Liver (tissue), 3 donors: Measurements from ENCODE around the gene TOR1AIP1.

Experiments
- CTCF ChIP-seq: fragments of 150-350 bp; IDR thresholded peaks from 2 replicates; pipeline ENCODE4 v1.5.1; 2017; ENCODE audit warnings: improper control_type of control experiment, low read depth, low read length; ENCODE audit not compliant: missing input control
- EGR1 ChIP-seq, 2 donors: IDR thresholded peaks; 2 replicates each; pipeline ENCODE4 v1.6.1; 2016 to 2018; ENCODE audit warnings: antibody characterized with exemption in 2 of 2, low read depth in 2 of 2
- FOXA1 ChIP-seq: IDR thresholded peaks from 2 replicates; pipeline ENCODE4 v1.6.1; 2016; ENCODE audit warnings: antibody characterized with exemption
- GABPA ChIP-seq, 2 donors: IDR thresholded peaks in 1 of 2; conservative IDR thresholded peaks in 1 of 2; 2 replicates each; pipeline ENCODE4 v1.6.1; 2016; ENCODE audit warnings: antibody characterized with exemption in 2 of 2, mild to moderate bottlenecking in 1 of 2, moderate library complexity in 1 of 2
- HNF4G ChIP-seq: IDR thresholded peaks from 2 replicates; pipeline ENCODE4 v1.6.1; 2016; ENCODE audit warnings: antibody characterized with exemption
- JUND ChIP-seq, 2 donors: IDR thresholded peaks; 2 replicates each; pipeline ENCODE4 v1.6.1; 2016; ENCODE audit warnings: antibody characterized with exemption in 2 of 2
- RAD21 ChIP-seq, 2 donors: IDR thresholded peaks; 2 replicates each; pipeline ENCODE4 v1.6.1; 2016; ENCODE audit warnings: antibody characterized with exemption in 2 of 2, mild to moderate bottlenecking in 2 of 2
- TAF1 ChIP-seq: conservative IDR thresholded peaks from 2 replicates; pipeline ENCODE4 v1.6.1; 2016; ENCODE audit warnings: antibody characterized with exemption, mild to moderate bottlenecking
- YY1 ChIP-seq: IDR thresholded peaks from 2 replicates; pipeline ENCODE4 v1.6.1; 2016; ENCODE audit warnings: antibody characterized with exemption, mild to moderate bottlenecking
- ZBTB33 ChIP-seq: IDR thresholded peaks from 2 replicates; pipeline ENCODE4 v1.6.1; 2016; ENCODE audit warnings: antibody characterized with exemption
- TF ChIP-seq, protein P1 (sequence below): IDR thresholded peaks from 2 replicates; pipeline ENCODE4 v1.6.1; 2016; ENCODE audit warnings: antibody characterized with exemption
- TF ChIP-seq, protein P2 (sequence below): IDR thresholded peaks from 2 replicates; pipeline ENCODE4 v1.6.1; 2016; ENCODE audit warnings: antibody characterized with exemption
- donor health status: healthy.
- donor health status: healthy.

DNA sequence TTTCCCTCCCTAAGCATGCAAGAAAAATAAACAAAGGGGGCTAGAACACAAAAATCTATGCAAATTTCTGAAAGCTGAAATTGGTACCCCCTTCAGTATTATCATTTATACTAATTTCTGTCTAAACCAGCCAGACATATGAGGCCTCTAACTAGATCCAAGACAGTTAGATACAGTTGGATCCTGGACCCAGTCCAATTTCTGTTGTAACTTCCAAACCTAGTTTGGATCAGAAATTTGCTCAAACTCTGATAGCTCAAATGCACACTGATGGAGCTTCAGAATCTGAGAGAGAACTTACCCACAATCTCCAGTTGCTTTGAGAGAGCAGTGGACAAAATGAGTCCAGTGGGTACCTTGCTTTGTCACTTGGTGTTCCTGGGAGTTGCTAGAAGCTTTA lies 84.5 kb downstream of the TOR1AIP1 start:
- TF ChIP-seq FOXA1 (no peak), CTCF (no peak), TAF1 (no peak), JUND (IDR thresholded peaks at IDR 0.05) (no peak), EGR1 (IDR thresholded peaks at IDR 0.05; ENCODE audit: low read depth in 2 of 2) (no peak), GABPA (IDR thresholded peaks at IDR 0.05 in 1 of 2, conservative IDR thresholded peaks at IDR 0.05 in 1 of 2) (no peak), HNF4G (no peak), YY1 (no peak), ZBTB33 (no peak), RAD21 (IDR thresholded peaks at IDR 0.05) (no peak)
- TF ChIP-seq, protein P1, sequence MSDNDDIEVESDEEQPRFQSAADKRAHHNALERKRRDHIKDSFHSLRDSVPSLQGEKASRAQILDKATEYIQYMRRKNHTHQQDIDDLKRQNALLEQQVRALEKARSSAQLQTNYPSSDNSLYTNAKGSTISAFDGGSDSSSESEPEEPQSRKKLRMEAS: no peak
- TF ChIP-seq, protein P2, sequence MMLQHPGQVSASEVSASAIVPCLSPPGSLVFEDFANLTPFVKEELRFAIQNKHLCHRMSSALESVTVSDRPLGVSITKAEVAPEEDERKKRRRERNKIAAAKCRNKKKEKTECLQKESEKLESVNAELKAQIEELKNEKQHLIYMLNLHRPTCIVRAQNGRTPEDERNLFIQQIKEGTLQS: no peak
